Measurements from ENCODE around the gene ANXA4.
"Not testable (repeated sequence)": the region's sequence is repeated elsewhere in the genome, so short reads cannot be mapped to it uniquely, and the experiment has no call there.

ANXA4 gene

GRCh38 chr2:69797836-69798289 is 55.9 kb downstream of the ANXA4 start:
- TF ChIP-seq JUND (IDR thresholded peaks at IDR 0.05; ENCODE audit: low read depth), result no peak
- in situ Hi-C loops (cut with HindIII; ENCODE audit: low pct_unique_long_range_greater_than_20kb, low sequenced_read_pairs), result no loop called here
- DNase-seq (ENCODE audit: low read depth in 1 of 2, low spot score in 1 of 2), result no peak

GRCh38 chr2:69798290-69798908 is 56.5 kb downstream of the ANXA4 start:
- DNase-seq (ENCODE audit: low read depth in 1 of 2, low spot score in 1 of 2), result no peak
- in situ Hi-C loops (cut with HindIII; ENCODE audit: low pct_unique_long_range_greater_than_20kb, low sequenced_read_pairs), result no loop called here
- no peak for TF ChIP-seq JUND (IDR thresholded peaks at IDR 0.05; ENCODE audit: low read depth)

GRCh38 chr2:69798909-69799526 is 57.1 kb downstream of the ANXA4 start:
- TF ChIP-seq JUND (IDR thresholded peaks at IDR 0.05; ENCODE audit: low read depth), result no peak
- DNase-seq (ENCODE audit: low read depth in 1 of 2, low spot score in 1 of 2), result no peak
- in situ Hi-C loops (cut with HindIII; ENCODE audit: low pct_unique_long_range_greater_than_20kb, low sequenced_read_pairs), result no loop called here

GRCh38 chr2:69801745-69802290 is 59.9 kb downstream of the ANXA4 start:
- no peak for TF ChIP-seq JUND (IDR thresholded peaks at IDR 0.05; ENCODE audit: low read depth)
- in situ Hi-C loops (cut with HindIII; ENCODE audit: low pct_unique_long_range_greater_than_20kb, low sequenced_read_pairs), result no loop called here
- DNase-seq (ENCODE audit: low read depth in 1 of 2, low spot score in 1 of 2), result no peak

DNA sequence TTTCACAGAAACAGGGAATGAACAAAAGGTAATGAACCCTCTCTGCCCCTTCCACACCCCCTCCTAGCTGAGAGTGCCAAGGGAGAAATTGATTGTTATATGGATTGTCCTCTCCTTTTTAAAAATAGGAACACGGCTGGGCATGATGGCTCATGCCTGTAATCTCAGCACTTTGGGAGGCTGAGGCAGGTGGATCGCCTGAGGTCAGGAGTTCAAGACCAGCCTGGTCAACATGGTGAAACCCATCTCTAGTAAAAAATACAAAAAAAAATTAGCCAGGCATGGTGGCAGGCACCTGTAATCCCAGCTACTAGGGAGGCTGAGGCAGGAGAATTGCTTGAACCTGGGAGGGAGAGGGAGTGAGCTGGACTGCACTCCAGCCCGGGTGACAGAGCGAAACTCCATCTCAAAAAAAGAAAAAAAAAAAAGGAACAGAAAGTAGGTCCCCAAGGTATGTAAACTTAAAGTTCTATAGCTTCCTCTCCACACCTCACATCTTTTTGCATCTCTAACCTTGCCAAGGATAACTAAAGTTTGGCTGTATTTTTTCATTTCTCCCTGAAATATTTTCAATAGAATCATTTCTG is 60.9 kb downstream of the ANXA4 start:
- DNase-seq (ENCODE audit: low read depth in 1 of 2, low spot score in 1 of 2); in situ Hi-C loops (cut with HindIII; ENCODE audit: low pct_unique_long_range_greater_than_20kb, low sequenced_read_pairs): not testable (repeated sequence)

- no peak for DNase-seq (ENCODE audit: low read depth in 1 of 2, low spot score in 1 of 2)
- in situ Hi-C loops (cut with HindIII; ENCODE audit: low pct_unique_long_range_greater_than_20kb, low sequenced_read_pairs), result no loop called here
These were observed 62.5 kb downstream of the ANXA4 start for GRCh38 chr2:69804416-69804815.

DNA sequence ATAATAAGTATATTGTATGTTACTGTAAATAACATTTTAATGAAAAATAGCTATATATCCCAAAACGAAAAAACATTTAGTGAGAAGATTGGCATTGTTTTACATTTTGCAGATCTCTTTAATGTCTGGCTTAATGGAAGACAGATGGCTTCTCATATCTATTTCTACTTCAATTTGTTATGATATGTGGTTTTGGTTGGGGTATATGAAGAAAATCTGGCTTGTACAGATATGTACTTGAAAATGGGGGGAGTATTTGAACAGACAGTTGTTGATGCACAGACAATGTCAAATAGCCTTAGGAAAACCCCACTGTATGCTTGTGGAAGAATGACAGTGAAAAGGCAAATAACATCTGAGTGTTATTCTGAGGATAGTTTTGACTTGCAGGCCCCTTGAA is 64.0 kb downstream of the ANXA4 start:
- TF ChIP-seq JUND (IDR thresholded peaks at IDR 0.05; ENCODE audit: low read depth), result no peak
- in situ Hi-C loops (cut with HindIII; ENCODE audit: low pct_unique_long_range_greater_than_20kb, low sequenced_read_pairs), result no loop called here
- DNase-seq (ENCODE audit: low read depth in 1 of 2, low spot score in 1 of 2), result no peak

More at GRCh38 chr2:69804416-69804815, 62.5 kb downstream of the ANXA4 start:
- TF ChIP-seq JUND (IDR thresholded peaks at IDR 0.05; ENCODE audit: low read depth), result no peak

- no peak for TF ChIP-seq JUND (IDR thresholded peaks at IDR 0.05; ENCODE audit: low read depth)
- no peak for DNase-seq (ENCODE audit: low read depth in 1 of 2, low spot score in 1 of 2)
- in situ Hi-C loops (cut with HindIII; ENCODE audit: low pct_unique_long_range_greater_than_20kb, low sequenced_read_pairs), result no loop called here
These were observed 66.0 kb downstream of the ANXA4 start for GRCh38 chr2:69807821-69808540.

- TF ChIP-seq JUND (IDR thresholded peaks at IDR 0.05; ENCODE audit: low read depth), result no peak
- in situ Hi-C loops (cut with HindIII; ENCODE audit: low pct_unique_long_range_greater_than_20kb, low sequenced_read_pairs), result no loop called here
- DNase-seq (ENCODE audit: low read depth in 1 of 2, low spot score in 1 of 2), result no peak
These were observed 68.6 kb downstream of the ANXA4 start for GRCh38 chr2:69810550-69810949.

GRCh38 chr2:69811018-69811417 is 69.1 kb downstream of the ANXA4 start:
- in situ Hi-C loops (cut with HindIII; ENCODE audit: low pct_unique_long_range_greater_than_20kb, low sequenced_read_pairs), result no loop called here
- no peak for TF ChIP-seq JUND (IDR thresholded peaks at IDR 0.05; ENCODE audit: low read depth)

DNA sequence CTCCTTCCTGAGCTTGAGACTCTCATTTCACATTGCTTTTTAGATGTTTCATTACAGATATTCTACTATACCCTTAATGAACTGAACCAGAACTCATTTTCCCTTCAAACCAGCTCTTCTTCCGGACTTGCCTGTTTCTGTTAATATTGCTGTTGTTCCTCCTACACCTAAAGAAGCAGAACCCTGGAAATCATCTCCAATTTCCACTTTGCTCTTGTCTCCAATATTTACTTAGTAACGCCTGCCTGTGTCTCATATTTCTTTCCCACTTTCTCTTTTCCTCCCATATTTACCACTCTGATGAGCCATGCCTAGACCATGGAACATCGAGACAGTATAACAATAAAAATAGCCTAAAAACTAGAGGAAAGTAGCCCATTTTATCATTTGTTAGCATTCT is 69.7 kb downstream of the ANXA4 start:
- in situ Hi-C loops (cut with HindIII; ENCODE audit: low pct_unique_long_range_greater_than_20kb, low sequenced_read_pairs), result no loop called here
- DNase-seq (ENCODE audit: low read depth in 1 of 2, low spot score in 1 of 2), result no peak
- no peak for TF ChIP-seq JUND (IDR thresholded peaks at IDR 0.05; ENCODE audit: low read depth)

More at GRCh38 chr2:69811018-69811417, 69.1 kb downstream of the ANXA4 start:
- DNase-seq (ENCODE audit: low read depth in 1 of 2, low spot score in 1 of 2), result no peak

- in situ Hi-C loops (cut with HindIII; ENCODE audit: low pct_unique_long_range_greater_than_20kb, low sequenced_read_pairs), result no loop called here
- DNase-seq (ENCODE audit: low read depth in 1 of 2, low spot score in 1 of 2), result no peak
These were observed 73.8 kb downstream of the ANXA4 start for GRCh38 chr2:69815717-69816116.

More at GRCh38 chr2:69815717-69816116, 73.8 kb downstream of the ANXA4 start:
- no peak for TF ChIP-seq JUND (IDR thresholded peaks at IDR 0.05; ENCODE audit: low read depth)
